ENCODE results near the gene SLC2A1. TPM values are rescaled to one million over a fixed set of nuclear protein-coding genes. Genes with fewer than 3 reads are reported as not detected.

SLC2A1 gene
- total and polyA plus RNA-seq, 9 of the 15 experiments (the other 6 are each of a cell fraction or from before 2014, with no cell fraction given) = 12.6 to 153 (median 48.0) TPM

DNA sequence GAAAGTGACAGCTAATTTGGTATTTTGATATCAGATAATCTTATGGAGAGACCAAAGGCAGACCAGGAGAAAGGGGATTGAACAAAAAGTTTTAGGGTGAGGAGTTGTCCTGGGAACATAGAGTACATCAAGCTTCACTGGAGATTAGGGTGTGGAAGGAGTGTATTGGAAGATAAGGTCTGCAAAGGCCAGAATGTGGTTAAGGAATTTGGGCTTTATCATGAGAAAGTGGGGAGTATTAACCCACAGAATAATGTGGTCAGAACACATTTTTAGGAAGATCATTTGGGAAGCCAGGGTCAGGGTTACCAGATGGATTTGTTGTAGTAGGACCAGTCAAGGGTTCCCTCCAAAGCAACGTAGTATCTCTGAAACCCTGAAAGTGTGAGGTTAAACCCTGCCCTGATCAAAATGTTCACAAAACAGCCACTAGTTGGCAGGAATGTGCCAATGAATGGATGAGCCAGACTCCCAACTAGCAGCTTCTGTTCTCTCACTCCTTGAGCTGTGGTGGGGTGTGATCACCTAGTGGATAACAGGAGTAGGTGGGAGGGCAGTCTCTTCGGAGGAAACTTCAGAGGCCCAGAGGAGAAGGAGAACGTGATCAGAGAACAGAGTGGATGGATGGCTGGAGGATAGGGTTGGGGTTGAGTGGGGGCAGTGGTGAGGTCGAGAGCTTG is 35.8 kb downstream of the SLC2A1 start:
- intact Hi-C loops (cut with micrococcal nuclease) (no loop called here), in situ Hi-C loops (cut with MboI) (loop anchor here (5.0 kb wide), 2 partner anchors 141 to 149 kb away; partner anchors contain the start of gene TMEM269)
- 4% methylated on average over 3 of the region's 4 CpGs for WGBS (ENCODE audit: insufficient coverage, low coverage, missing lambda C conversion rate)
- Histone ChIP-seq H3K9me3 (replicated peaks; ENCODE audit: control insufficient read depth, insufficient read depth, low read depth, low read length) (no peaks in the 10 kb centered on the region), H3K4me1 (replicated peaks in 1 of 2; ENCODE audit: control insufficient read depth in 2 of 2, insufficient read depth in 2 of 2, low read length in 2 of 2) (peaks cover 34 to 37% of the 10 kb centered on the region in 2 experiments), H4K20me1 (replicated peaks; ENCODE audit: control insufficient read depth, insufficient read depth, low read length) (no peaks in the 10 kb centered on the region), H3K4me2 (ENCODE audit: insufficient read depth, low read length) (peak overlapping the region; percentile 89), H3K9ac (ENCODE audit: insufficient read depth in 1 of 2, low read depth in 2 of 2, low read length in 2 of 2) (peak overlapping the region in 1 of 2 experiments; percentile 7; a peak in 1 of 4 replicates), H2AFZ (ENCODE audit: low read depth, low read length) (peak overlapping the region; percentile 80), H3K27ac (ENCODE audit: extremely low read depth, low read depth, low read length) (peak overlapping the region; percentile 38), H3K27me3 (ENCODE audit: control insufficient read depth in 2 of 2, insufficient read depth in 2 of 2, low read length in 2 of 2) (no peaks in the 10 kb centered on the region), H3K36me3 (ENCODE audit: control insufficient read depth, insufficient read depth, low read length) (peaks cover 26% of the 10 kb centered on the region), H3K9me1 (ENCODE audit: control insufficient read depth, insufficient read depth, low read length) (no peaks in the 10 kb centered on the region), H3K4me3 (no peak overlapping the region), H3K79me2 (ENCODE audit: control insufficient read depth, insufficient read depth, low read length) (no peaks in the 10 kb centered on the region; the same call in 2 of the 3 replicates)
- no TSS peak for BruUV-seq (replicated peaks)
- DNase-seq (ENCODE audit: extremely low read depth in 1 of 4, low spot score in 3 of 4) = peak; percentile 76 to 88 (median 81)
- ChIA-PET POLR2A (interaction anchor here (0.6 to 1.5 kb wide), 12 partner anchors 9 to 169 kb away, joined by 3 to 8 read pairs (median 4); partner anchors contain the start of gene ZNF691), CTCF (ENCODE audit: low intra/inter-chr PET ratio) (interaction anchor here (0.7 to 2.0 kb wide), 2 partner anchors 150 to 152 kb away, joined by 3 to 5 read pairs; no protein-coding TSS in a partner anchor)
- peak; percentile 84 for FAIRE-seq
- peak; percentile 58 for ATAC-seq
- TF ChIP-seq HDAC2 (IDR thresholded peaks at IDR 0.05) = 0 out of 2 replicates have a peak, but pooled peaks have one; percentile 77
- peak; percentile 44; the same call in 1 of the 2 replicates for TF ChIP-seq TAL1 (IDR thresholded peaks at IDR 0.05)
- peak; percentile 77 for TF ChIP-seq ARID1B (IDR thresholded peaks at IDR 0.05)
- TF ChIP-seq ZNF134 (CRISPR knock-in tag; conservative IDR thresholded peaks at IDR 0.05) = no peak
- TF ChIP-seq RAD21 (CRISPR knock-in tag; conservative IDR thresholded peaks at IDR 0.05 in 1 of 2, IDR thresholded peaks at IDR 0.05 in 1 of 2) = peak; percentile 73 to 92
- TF ChIP-seq TEAD2 (tag; IDR thresholded peaks at IDR 0.05) = 0 out of 2 replicates have a peak, but pooled peaks have one; percentile 31
- TF ChIP-seq HMG20B (CRISPR knock-in tag; IDR thresholded peaks at IDR 0.05) = no peak
- peak; percentile 66; the same call in 1 of the 2 replicates for TF ChIP-seq SMARCA4 (IDR thresholded peaks at IDR 0.05)
- TF ChIP-seq, protein P1, sequence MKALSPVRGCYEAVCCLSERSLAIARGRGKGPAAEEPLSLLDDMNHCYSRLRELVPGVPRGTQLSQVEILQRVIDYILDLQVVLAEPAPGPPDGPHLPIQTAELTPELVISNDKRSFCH (CRISPR knock-in tag; IDR thresholded peaks at IDR 0.05) = no peak
- TF ChIP-seq, protein P1 (tag; IDR thresholded peaks at IDR 0.05) = peak; percentile 66; the same call in 1 of the 2 replicates
- TF ChIP-seq EP300 (IDR thresholded peaks at IDR 0.05; ENCODE audit: low read length) = peak; percentile 20; the same call in 1 of the 2 replicates
- TF ChIP-seq MYNN (IDR thresholded peaks at IDR 0.05) = peak; percentile 23; the same call in 1 of the 2 replicates
- TF ChIP-seq MYNN (CRISPR knock-in tag; IDR thresholded peaks at IDR 0.05) = no peak
- no peak for TF ChIP-seq SREBF1 (IDR thresholded peaks at IDR 0.05; ENCODE audit: borderline replicate concordance, low read depth, low read length)
- TF ChIP-seq MTA3 (IDR thresholded peaks at IDR 0.05; ENCODE audit: borderline replicate concordance) = peak; percentile 82
- TF ChIP-seq, protein P2, sequence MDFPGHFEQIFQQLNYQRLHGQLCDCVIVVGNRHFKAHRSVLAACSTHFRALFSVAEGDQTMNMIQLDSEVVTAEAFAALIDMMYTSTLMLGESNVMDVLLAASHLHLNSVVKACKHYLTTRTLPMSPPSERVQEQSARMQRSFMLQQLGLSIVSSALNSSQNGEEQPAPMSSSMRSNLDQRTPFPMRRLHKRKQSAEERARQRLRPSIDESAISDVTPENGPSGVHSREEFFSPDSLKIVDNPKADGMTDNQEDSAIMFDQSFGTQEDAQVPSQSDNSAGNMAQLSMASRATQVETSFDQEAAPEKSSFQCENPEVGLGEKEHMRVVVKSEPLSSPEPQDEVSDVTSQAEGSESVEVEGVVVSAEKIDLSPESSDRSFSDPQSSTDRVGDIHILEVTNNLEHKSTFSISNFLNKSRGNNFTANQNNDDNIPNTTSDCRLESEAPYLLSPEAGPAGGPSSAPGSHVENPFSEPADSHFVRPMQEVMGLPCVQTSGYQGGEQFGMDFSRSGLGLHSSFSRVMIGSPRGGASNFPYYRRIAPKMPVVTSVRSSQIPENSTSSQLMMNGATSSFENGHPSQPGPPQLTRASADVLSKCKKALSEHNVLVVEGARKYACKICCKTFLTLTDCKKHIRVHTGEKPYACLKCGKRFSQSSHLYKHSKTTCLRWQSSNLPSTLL (IDR thresholded peaks at IDR 0.05) = no peak; the same call in 1 of the 2 replicates
- TF ChIP-seq MIER1 (IDR thresholded peaks at IDR 0.05; ENCODE audit: low read depth) = 0 out of 2 replicates have a peak, but pooled peaks have one; percentile 49
- TF ChIP-seq, protein P3, sequence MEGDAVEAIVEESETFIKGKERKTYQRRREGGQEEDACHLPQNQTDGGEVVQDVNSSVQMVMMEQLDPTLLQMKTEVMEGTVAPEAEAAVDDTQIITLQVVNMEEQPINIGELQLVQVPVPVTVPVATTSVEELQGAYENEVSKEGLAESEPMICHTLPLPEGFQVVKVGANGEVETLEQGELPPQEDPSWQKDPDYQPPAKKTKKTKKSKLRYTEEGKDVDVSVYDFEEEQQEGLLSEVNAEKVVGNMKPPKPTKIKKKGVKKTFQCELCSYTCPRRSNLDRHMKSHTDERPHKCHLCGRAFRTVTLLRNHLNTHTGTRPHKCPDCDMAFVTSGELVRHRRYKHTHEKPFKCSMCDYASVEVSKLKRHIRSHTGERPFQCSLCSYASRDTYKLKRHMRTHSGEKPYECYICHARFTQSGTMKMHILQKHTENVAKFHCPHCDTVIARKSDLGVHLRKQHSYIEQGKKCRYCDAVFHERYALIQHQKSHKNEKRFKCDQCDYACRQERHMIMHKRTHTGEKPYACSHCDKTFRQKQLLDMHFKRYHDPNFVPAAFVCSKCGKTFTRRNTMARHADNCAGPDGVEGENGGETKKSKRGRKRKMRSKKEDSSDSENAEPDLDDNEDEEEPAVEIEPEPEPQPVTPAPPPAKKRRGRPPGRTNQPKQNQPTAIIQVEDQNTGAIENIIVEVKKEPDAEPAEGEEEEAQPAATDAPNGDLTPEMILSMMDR (IDR thresholded peaks at IDR 0.05 in 2 of 3, conservative IDR thresholded peaks at IDR 0.05 in 1 of 3; ENCODE audit: insufficient read depth in 2 of 3, low read depth in 1 of 3, low read length in 3 of 3) = peak; percentile 89
- no peak for TF ChIP-seq NFIC (IDR thresholded peaks at IDR 0.05)
- 0 out of 2 replicates have a peak, but pooled peaks have one; percentile 94 for TF ChIP-seq HDGF (IDR thresholded peaks at IDR 0.05)
